ENCODE results near the gene SLC18A3. TPM values are rescaled to one million over a fixed set of nuclear protein-coding genes. Genes with fewer than 3 reads are reported as not detected.

Gene SLC18A3
- total RNA-seq, 2 experiments from 2014 or later: not detected

GRCh38 chr10:49579621-49580020 lies 30.5 kb upstream of the SLC18A3 start:
- H3K4me1 Mint-ChIP-seq: no peaks in the 10 kb centered on the region
- H3K9me3 Mint-ChIP-seq (ENCODE audit: low read depth): no peaks in the 10 kb centered on the region
- H3K4me3 Mint-ChIP-seq: no peak overlapping the region
- ChIA-PET POLR2A (no interaction called here), CTCF (no interaction called here)
- no peak overlapping the region for H3K27ac Mint-ChIP-seq
- ATAC-seq: no peak
- H3K27me3 Mint-ChIP-seq: peaks cover 9% of the 10 kb centered on the region
- no peaks in the 10 kb centered on the region for H3K36me3 Mint-ChIP-seq (ENCODE audit: low read depth)
- DNase-seq: no peak
- intact Hi-C loops (cut with DNase I, micrococcal nuclease): no loop called here

GRCh38 chr10:49585387-49585786 lies 24.7 kb upstream of the SLC18A3 start:
- DNase-seq (no peak), ATAC-seq (no peak)
- no peak overlapping the region for H3K4me3 Mint-ChIP-seq
- H3K4me1 Mint-ChIP-seq: no peaks in the 10 kb centered on the region
- peaks cover 14% of the 10 kb centered on the region for H3K27me3 Mint-ChIP-seq
- peaks cover 3% of the 10 kb centered on the region for H3K9me3 Mint-ChIP-seq (ENCODE audit: low read depth)
- CTCF ChIA-PET: no interaction called here
- POLR2A ChIA-PET: no interaction called here
- intact Hi-C loops (cut with DNase I, micrococcal nuclease): no loop called here
- H3K36me3 Mint-ChIP-seq (ENCODE audit: low read depth): no peaks in the 10 kb centered on the region
- H3K27ac Mint-ChIP-seq: no peak overlapping the region

- Mint-ChIP-seq H3K4me1 (no peaks in the 10 kb centered on the region), H3K27me3 (peaks cover 19% of the 10 kb centered on the region), H3K27ac (no peak overlapping the region), H3K9me3 (ENCODE audit: low read depth) (peaks cover 3% of the 10 kb centered on the region), H3K4me3 (no peak overlapping the region), H3K36me3 (ENCODE audit: low read depth) (no peaks in the 10 kb centered on the region)
- no peak for DNase-seq
- intact Hi-C loops (cut with DNase I, micrococcal nuclease): no loop called here
- ATAC-seq: no peak
- ChIA-PET CTCF (no interaction called here), POLR2A (no interaction called here)
These were observed 22.1 kb upstream of the SLC18A3 start for GRCh38 chr10:49587981-49588380.

GRCh38 chr10:49592726-49593563 lies 17.2 kb upstream of the SLC18A3 start:
- no peaks in the 10 kb centered on the region for H3K36me3 Mint-ChIP-seq (ENCODE audit: low read depth)
- peaks cover 9% of the 10 kb centered on the region for H3K27me3 Mint-ChIP-seq
- ATAC-seq (peak; percentile 58), DNase-seq (peak; percentile 74)
- no peaks in the 10 kb centered on the region for H3K4me1 Mint-ChIP-seq
- POLR2A ChIA-PET: interaction anchor here (0.7 kb wide), 1 partner anchor 306 kb away, joined by 3 read pairs; no protein-coding TSS in a partner anchor
- H3K27ac Mint-ChIP-seq: no peak overlapping the region
- intact Hi-C loops (cut with DNase I, micrococcal nuclease): loop anchor here (5.0 to 10.0 kb wide), 2 partner anchors 632 to 684 kb away; no protein-coding TSS in a partner anchor
- CTCF ChIA-PET: interaction anchor here (0.5 to 1.9 kb wide), 6 partner anchors 11 to 194 kb away, joined by 3 to 9 read pairs (median 4); no protein-coding TSS in a partner anchor
- no peak overlapping the region for H3K4me3 Mint-ChIP-seq
- H3K9me3 Mint-ChIP-seq (ENCODE audit: low read depth): peaks cover 3% of the 10 kb centered on the region

- intact Hi-C loops (cut with DNase I, micrococcal nuclease): loop anchor here (5.0 to 10.0 kb wide), 2 partner anchors 631 to 684 kb away; no protein-coding TSS in a partner anchor
- CTCF ChIA-PET: interaction anchor here (0.7 to 1.9 kb wide), 5 partner anchors 11 to 193 kb away, joined by 3 to 9 read pairs (median 3); no protein-coding TSS in a partner anchor
These were observed 16.6 kb upstream of the SLC18A3 start for GRCh38 chr10:49593564-49593875.

GRCh38 chr10:49593998-49594397 lies 16.1 kb upstream of the SLC18A3 start:
- Mint-ChIP-seq H3K27ac (no peak overlapping the region), H3K36me3 (ENCODE audit: low read depth) (no peaks in the 10 kb centered on the region), H3K9me3 (ENCODE audit: low read depth) (peaks cover 3% of the 10 kb centered on the region), H3K4me3 (no peak overlapping the region), H3K4me1 (no peaks in the 10 kb centered on the region), H3K27me3 (peaks cover 7% of the 10 kb centered on the region)
- no peak for DNase-seq
- ChIA-PET CTCF (interaction anchor here (0.8 to 1.9 kb wide), 4 partner anchors 10 to 193 kb away, joined by 3 to 9 read pairs (median 4); no protein-coding TSS in a partner anchor), POLR2A (no interaction called here)
- intact Hi-C loops (cut with DNase I, micrococcal nuclease): loop anchor here (1.0 to 10.0 kb wide), 3 partner anchors 630 to 683 kb away; no protein-coding TSS in a partner anchor
- ATAC-seq: no peak

More at GRCh38 chr10:49593564-49593875, 16.6 kb upstream of the SLC18A3 start:
- no peak overlapping the region for H3K4me3 Mint-ChIP-seq
- H3K4me1 Mint-ChIP-seq: no peaks in the 10 kb centered on the region
- H3K27me3 Mint-ChIP-seq: peaks cover 7% of the 10 kb centered on the region
- no peaks in the 10 kb centered on the region for H3K36me3 Mint-ChIP-seq (ENCODE audit: low read depth)
- POLR2A ChIA-PET: interaction anchor here (0.7 kb wide), 1 partner anchor 305 kb away, joined by 3 read pairs; no protein-coding TSS in a partner anchor
- DNase-seq (no peak), ATAC-seq (no peak)
- peaks cover 3% of the 10 kb centered on the region for H3K9me3 Mint-ChIP-seq (ENCODE audit: low read depth)
- H3K27ac Mint-ChIP-seq: no peak overlapping the region

- DNase-seq (peak; percentile 48), ATAC-seq (no peak)
- Mint-ChIP-seq H3K36me3 (ENCODE audit: low read depth) (no peaks in the 10 kb centered on the region), H3K9me3 (ENCODE audit: low read depth) (peaks cover under 1% of the 10 kb centered on the region), H3K27ac (no peak overlapping the region), H3K4me1 (no peaks in the 10 kb centered on the region), H3K27me3 (peaks cover 7% of the 10 kb centered on the region), H3K4me3 (no peak overlapping the region)
- intact Hi-C loops (cut with DNase I, micrococcal nuclease): loop anchor here (1.0 to 10.0 kb wide), 3 partner anchors 630 to 683 kb away; no protein-coding TSS in a partner anchor
- ChIA-PET POLR2A (no interaction called here), CTCF (interaction anchor here (0.6 to 1.7 kb wide), 6 partner anchors 10 to 143 kb away, joined by 3 to 5 read pairs (median 4); no protein-coding TSS in a partner anchor)
These were observed 15.5 kb upstream of the SLC18A3 start for GRCh38 chr10:49594594-49594993.

GRCh38 chr10:49595003-49595712 lies 15.0 kb upstream of the SLC18A3 start:
- no peaks in the 10 kb centered on the region for H3K4me1 Mint-ChIP-seq
- CTCF ChIA-PET: interaction anchor here (0.5 to 1.7 kb wide), 7 partner anchors 9 to 143 kb away, joined by 3 to 5 read pairs (median 4); no protein-coding TSS in a partner anchor
- H3K27me3 Mint-ChIP-seq: peaks cover 7% of the 10 kb centered on the region

GRCh38 chr10:49595713-49596492 lies 14.2 kb upstream of the SLC18A3 start:
- DNase-seq (no peak), ATAC-seq (no peak)
- Mint-ChIP-seq H3K27me3 (peaks cover 11% of the 10 kb centered on the region), H3K4me1 (no peaks in the 10 kb centered on the region), H3K9me3 (ENCODE audit: low read depth) (no peaks in the 10 kb centered on the region), H3K27ac (no peak overlapping the region), H3K36me3 (ENCODE audit: low read depth) (no peaks in the 10 kb centered on the region), H3K4me3 (no peak overlapping the region)
- intact Hi-C loops (cut with DNase I, micrococcal nuclease): loop anchor here in 1 of 2 experiments (10.0 kb wide), 1 partner anchor 629 kb away; no protein-coding TSS in a partner anchor
- ChIA-PET CTCF (interaction anchor here (0.5 to 1.7 kb wide), 4 partner anchors 9 to 105 kb away, joined by 3 to 5 read pairs (median 4); no protein-coding TSS in a partner anchor), POLR2A (no interaction called here)

More at GRCh38 chr10:49595003-49595712, 15.0 kb upstream of the SLC18A3 start:
- Mint-ChIP-seq H3K36me3 (ENCODE audit: low read depth) (no peaks in the 10 kb centered on the region), H3K27ac (no peak overlapping the region), H3K4me3 (no peak overlapping the region), H3K9me3 (ENCODE audit: low read depth) (no peaks in the 10 kb centered on the region)
- intact Hi-C loops (cut with DNase I, micrococcal nuclease): loop anchor here in 1 of 2 experiments (10.0 kb wide), 1 partner anchor 630 kb away; no protein-coding TSS in a partner anchor
- POLR2A ChIA-PET: no interaction called here
- no peak for DNase-seq
- ATAC-seq: no peak

GRCh38 chr10:49596493-49596809 lies 13.7 kb upstream of the SLC18A3 start:
- Mint-ChIP-seq H3K36me3 (ENCODE audit: low read depth) (no peaks in the 10 kb centered on the region), H3K4me3 (no peak overlapping the region), H3K27ac (no peak overlapping the region), H3K9me3 (ENCODE audit: low read depth) (no peaks in the 10 kb centered on the region), H3K4me1 (no peaks in the 10 kb centered on the region), H3K27me3 (peaks cover 14% of the 10 kb centered on the region)
- POLR2A ChIA-PET: no interaction called here
- DNase-seq (no peak), ATAC-seq (no peak)
- intact Hi-C loops (cut with DNase I, micrococcal nuclease): loop anchor here in 1 of 2 experiments (10.0 kb wide), 1 partner anchor 628 kb away; no protein-coding TSS in a partner anchor
- CTCF ChIA-PET: no interaction called here

- ChIA-PET CTCF (no interaction called here), POLR2A (no interaction called here)
- DNase-seq: no peak
These were observed 13.3 kb upstream of the SLC18A3 start for GRCh38 chr10:49596836-49597235.

More at GRCh38 chr10:49596836-49597235, 13.3 kb upstream of the SLC18A3 start:
- Mint-ChIP-seq H3K27ac (no peak overlapping the region), H3K36me3 (ENCODE audit: low read depth) (no peaks in the 10 kb centered on the region), H3K9me3 (ENCODE audit: low read depth) (no peaks in the 10 kb centered on the region), H3K4me3 (no peak overlapping the region), H3K4me1 (no peaks in the 10 kb centered on the region), H3K27me3 (peaks cover 11% of the 10 kb centered on the region)
- ATAC-seq: no peak
- intact Hi-C loops (cut with DNase I, micrococcal nuclease): loop anchor here in 1 of 2 experiments (10.0 kb wide), 1 partner anchor 628 kb away; no protein-coding TSS in a partner anchor

Data from activated CD4-positive, alpha-beta T cell treated with anti-CD3 and anti-CD28 coated beads for 36 hours (primary cell).